Sigmoid colon (tissue), 4 donors: ENCODE data around the gene NCCRP1.

ENCODE experiments used
- EP300 ChIP-seq, 4 donors: sonication (generic); formaldehyde crosslinking; IDR thresholded peaks; one replicate each; pipeline ENCODE4 v1.6.1; 2017; ENCODE audit warnings: antibody characterized with exemption in 4 of 4
- POLR2A ChIP-seq, 2 donors: fragments of 450-650 bp; IDR thresholded peaks; one replicate each; pipeline ENCODE4 v1.6.1; 2016; ENCODE audit warnings: antibody characterized with exemption in 2 of 2, mild to moderate bottlenecking in 2 of 2, moderate library complexity in 2 of 2
- POLR2AphosphoS5 ChIP-seq, 4 donors: sonication (generic); formaldehyde crosslinking; IDR thresholded peaks; one replicate each; pipeline ENCODE4 v1.6.1; 2017; ENCODE audit warnings: antibody characterized with exemption in 4 of 4
- TF ChIP-seq, protein P1 (sequence below), 4 experiments: fragments of 450-650 bp in 3 of 4; fragments of 200-600 bp in 1 of 4; IDR thresholded peaks; one replicate each; pipeline ENCODE4 v1.5.1; 2016 to 2019; ENCODE audit warnings: antibody characterized with exemption in 4 of 4, mild to moderate bottlenecking in 3 of 4, moderate library complexity in 2 of 4

DNA sequence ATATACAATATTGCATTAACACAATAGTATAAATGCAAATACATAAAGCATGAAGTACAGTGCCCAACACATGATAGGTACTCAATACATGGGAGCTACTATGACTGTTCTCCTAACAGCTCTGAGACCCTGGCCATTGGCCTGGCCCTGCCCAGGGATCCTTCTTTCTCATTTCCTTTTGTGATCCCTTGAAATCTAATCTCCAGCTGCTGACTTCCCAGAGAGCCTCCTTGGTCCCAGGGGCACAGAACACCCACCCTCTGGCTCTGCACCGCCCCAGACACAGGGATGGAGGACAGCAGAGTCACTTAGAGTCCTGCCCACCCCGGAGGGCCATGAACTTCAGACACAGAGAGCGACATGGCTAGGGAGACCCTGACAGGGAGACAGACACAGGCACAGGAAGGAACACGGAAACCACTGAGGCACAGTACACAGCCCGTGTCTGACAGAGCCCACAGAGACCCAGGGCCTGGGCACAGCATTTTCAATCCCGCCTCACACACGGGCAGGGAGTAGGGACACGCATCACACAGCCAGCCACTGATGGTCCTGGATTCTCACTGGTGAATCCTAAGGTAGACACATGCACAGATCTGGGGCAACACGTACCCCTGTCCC is 11.5 kb downstream of the NCCRP1 start:
- TF ChIP-seq, protein P1, sequence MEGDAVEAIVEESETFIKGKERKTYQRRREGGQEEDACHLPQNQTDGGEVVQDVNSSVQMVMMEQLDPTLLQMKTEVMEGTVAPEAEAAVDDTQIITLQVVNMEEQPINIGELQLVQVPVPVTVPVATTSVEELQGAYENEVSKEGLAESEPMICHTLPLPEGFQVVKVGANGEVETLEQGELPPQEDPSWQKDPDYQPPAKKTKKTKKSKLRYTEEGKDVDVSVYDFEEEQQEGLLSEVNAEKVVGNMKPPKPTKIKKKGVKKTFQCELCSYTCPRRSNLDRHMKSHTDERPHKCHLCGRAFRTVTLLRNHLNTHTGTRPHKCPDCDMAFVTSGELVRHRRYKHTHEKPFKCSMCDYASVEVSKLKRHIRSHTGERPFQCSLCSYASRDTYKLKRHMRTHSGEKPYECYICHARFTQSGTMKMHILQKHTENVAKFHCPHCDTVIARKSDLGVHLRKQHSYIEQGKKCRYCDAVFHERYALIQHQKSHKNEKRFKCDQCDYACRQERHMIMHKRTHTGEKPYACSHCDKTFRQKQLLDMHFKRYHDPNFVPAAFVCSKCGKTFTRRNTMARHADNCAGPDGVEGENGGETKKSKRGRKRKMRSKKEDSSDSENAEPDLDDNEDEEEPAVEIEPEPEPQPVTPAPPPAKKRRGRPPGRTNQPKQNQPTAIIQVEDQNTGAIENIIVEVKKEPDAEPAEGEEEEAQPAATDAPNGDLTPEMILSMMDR (IDR thresholded peaks at IDR 0.05), result no peak
- TF ChIP-seq POLR2A (IDR thresholded peaks at IDR 0.05) (no peak), POLR2AphosphoS5 (IDR thresholded peaks at IDR 0.05) (no peak), EP300 (IDR thresholded peaks at IDR 0.05) (no peak)
